Stimulated activated CD4-positive, alpha-beta T cell treated with anti-CD3 and anti-CD28 coated beads, TNF-alpha, amount 100 ng/mL, for 48 hours (primary cell): ENCODE measurements around the gene TANGO2.

Source experiments
- DNase-seq, 3 donors: peaks; one replicate each; pipeline ENCODE4 v3.0.0-alpha.2; 2020; ENCODE audit warnings: low read depth in 3 of 3

TANGO2 gene

DNA sequence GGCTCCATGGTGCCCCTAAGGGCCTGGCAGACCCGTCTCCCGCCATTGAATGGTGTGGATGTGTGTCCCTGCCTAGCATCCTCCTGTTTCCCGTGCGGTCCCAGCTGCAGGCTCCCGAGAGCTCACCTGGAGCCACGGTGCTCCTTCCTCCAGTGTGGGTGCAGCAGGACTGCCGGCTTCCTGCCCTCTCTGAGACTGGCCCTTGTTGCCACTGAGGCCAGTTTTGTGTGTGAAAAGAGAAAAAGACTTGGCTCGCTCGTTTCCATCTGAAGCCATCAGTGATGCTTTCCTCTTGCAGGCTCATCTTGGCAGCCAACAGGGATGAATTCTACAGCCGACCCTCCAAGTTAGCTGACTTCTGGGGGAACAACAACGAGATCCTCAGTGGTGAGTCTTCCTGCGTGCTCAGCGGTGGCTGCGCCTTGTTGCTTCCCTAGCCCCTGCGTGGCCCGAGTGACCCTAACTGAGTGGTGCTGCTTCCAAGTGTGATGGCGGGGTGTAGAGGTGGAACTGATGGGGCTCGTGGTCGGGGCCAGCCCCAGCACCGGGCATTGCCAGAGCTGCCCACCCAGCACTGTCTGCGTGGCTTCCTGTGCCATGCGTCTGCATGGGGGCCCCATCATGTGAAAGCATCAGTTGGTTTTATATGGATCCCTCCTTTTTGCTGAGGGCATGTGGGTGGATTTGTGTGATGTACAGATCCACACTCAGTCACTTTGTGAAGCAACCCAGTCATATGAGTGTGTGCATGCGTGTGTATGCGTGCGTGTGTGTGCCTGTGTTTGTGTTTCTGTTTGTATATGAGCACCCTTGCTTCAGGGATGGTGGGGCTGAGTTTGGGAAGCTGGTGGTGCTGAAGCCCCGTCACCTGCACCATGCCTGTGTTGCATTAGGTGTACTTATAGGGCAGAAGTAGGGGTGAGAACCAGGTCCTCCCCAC lies 22.4 kb downstream of the TANGO2 start:
- no peak for DNase-seq

DNA sequence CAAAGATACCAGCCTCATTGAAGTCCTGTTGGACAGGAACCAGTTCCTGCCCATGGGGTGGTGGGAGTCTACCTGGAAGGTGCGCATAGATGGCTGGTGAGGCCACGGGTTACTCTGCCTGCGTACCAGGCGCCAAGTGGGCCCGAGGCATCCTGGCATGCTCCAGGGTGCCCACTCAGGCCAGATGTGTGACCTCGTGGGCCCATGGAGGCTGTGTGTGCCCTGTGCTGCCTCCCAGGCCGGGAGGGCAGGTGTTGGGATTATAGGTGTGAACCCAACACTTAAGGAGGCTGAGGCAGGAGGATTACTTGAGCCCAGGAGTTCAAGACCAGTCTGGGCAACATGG lies 23.1 kb downstream of the TANGO2 start:
- no peak for DNase-seq

DNA sequence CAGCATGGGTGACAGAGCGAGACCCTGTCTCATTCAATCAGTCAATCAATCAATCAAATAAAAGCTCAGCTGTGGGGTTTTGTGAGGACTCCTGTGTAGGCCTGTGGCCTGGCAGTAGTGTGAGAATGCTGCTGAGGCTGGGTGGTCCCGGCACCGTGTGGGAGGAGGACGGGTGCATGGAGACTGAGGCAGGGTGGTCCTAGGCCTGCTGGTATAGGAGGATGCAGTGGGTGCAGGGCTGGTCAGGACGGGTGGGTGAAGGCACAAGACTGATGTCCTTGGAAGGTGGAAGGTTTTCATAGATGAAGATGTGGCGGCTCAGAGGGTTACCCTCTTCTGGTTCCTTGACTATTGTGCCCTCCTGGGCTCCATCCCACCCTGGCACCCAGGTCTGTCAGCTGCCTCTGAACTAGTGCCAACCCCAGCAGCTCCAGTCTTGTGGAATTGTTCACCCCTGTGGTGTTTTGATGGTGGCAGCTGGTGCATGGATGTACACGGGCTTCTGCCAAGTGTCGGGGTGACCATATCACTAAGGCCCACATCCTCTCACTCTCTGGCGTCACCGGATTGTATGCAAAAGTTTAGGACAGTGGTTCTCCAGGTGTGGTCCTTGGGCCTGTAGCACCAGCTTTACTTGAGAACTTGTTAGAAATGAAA lies 23.7 kb downstream of the TANGO2 start:
- DNase-seq: no peak

DNA sequence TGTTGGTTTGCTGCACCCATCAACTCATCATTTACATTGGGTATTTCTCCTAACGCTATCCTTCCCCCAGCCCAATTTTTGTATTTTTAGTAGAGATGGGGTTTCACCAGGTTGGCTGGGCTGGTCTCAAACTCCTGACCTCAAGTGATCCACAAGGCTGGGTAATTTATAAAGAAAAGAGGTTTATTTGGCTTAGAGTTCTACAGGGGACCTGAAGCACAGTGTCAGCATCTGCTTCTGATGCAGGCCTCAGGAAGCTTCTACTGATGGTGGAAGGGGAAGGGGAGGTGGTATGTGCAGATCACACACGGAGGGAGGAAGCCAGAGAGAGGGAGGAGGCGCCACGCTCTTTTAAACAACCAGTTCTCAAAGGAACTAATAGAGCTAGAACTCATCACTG lies 25.8 kb downstream of the TANGO2 start:
- no peak for DNase-seq

DNA sequence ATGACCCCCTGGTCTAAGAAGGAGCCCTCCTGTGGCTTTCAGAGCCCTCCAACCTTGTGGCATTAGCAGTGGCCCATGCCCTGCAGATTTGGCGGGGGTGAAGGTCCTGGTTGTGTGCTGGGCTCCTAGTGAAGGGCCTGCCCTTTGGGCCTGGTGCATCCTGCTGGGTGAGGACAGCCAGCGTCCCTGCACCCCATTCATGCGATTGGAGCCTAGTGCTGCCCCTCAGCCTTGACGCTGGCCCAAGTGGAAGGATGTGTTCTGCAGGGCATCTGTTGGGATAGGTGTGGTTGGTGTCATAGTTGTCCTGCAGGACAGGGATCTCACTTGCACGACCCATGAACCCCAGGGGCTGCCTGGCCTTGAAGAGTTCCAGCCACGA lies 31.0 kb downstream of the TANGO2 start:
- no peak for DNase-seq

DNA sequence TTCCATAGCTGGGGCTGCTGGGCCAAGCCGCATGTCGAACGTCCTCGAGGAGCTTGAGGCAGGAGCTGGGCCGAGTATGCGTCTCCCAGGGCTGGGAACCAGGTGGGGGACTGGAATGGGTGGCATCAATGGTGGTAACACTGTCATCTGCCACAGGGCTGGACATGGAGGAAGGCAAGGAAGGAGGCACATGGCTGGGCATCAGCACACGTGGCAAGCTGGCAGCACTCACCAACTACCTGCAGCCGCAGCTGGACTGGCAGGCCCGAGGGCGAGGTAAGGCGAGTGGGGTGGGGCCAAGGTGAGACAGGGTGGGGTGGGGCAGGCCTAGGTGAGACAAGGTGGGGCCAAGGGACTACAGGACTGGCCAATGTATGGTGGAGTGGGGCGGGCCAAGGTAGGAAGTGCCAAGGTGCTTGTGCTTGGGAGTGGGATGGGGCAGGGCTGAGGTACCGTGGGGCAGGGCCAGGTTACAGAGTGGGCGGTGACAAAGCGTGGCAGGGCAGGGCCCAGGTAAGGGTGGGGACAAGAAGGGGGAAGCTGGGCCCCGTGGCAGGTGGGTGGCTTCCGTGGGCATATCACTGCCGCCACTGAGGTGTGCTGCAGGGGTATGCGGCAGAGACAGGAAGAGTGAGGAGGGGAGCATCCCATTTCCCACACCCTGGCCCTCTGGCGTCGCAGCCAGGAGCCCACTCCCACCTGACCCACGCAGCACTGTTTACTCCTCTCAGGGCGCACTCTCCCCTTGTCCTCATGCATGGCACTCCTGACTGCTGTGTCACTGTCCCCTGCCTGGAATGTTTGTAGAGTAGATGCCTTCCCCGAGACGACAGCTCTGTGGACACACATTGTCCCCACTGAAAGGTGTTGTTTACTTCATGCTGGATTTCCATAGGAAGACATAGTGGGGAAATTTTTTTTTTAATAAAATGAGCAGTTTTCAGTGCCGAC lies 31.7 kb downstream of the TANGO2 start:
- DNase-seq: no peak

DNA sequence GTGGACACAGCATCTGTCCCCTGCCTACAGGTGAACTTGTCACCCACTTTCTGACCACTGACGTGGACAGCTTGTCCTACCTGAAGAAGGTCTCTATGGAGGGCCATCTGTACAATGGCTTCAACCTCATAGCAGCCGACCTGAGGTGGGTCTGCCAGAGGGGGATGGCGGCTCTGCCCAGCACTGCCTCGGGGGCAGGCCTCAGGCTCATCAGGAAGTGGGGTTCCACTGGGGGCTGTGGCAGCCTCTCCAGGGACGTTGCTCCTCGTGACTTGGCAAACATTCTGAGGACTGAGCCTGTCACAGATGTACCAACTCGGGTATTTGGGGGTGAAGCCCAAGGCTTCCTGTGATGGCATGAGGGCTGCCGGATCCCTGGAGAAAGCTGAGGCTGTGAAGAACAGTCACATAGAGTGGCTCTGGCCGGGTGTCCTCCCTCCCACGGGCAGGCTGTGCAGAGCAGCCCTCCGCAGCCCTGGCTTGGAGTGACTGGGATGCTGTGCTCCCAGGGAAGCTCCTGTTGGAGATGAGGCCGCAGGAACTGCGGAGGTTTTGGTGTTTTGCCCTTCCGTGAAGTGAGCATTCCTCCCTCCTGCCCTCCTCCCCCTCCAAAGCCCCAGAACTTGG lies 32.6 kb downstream of the TANGO2 start:
- no peak for DNase-seq

DNA sequence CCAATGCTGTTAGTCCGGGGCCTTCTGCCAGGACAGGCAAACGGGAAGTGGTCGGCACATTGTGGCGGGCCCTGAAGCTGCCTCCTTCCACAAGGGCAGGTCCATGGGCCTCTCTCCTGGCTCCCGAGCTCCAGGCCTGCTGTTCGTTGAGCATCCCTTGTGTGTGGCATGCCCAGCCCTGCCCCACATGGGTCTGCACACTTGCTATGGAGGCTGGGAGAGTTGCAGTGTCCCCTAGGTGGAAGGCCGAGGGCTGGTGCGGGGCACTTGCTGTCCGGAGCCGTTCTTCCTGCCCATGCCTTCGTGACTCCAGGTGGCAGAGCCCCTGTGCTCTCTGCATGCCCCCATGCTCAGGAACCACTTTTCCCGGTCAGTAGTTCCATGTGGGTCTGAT lies 33.1 kb downstream of the TANGO2 start:
- DNase-seq: no peak

DNA sequence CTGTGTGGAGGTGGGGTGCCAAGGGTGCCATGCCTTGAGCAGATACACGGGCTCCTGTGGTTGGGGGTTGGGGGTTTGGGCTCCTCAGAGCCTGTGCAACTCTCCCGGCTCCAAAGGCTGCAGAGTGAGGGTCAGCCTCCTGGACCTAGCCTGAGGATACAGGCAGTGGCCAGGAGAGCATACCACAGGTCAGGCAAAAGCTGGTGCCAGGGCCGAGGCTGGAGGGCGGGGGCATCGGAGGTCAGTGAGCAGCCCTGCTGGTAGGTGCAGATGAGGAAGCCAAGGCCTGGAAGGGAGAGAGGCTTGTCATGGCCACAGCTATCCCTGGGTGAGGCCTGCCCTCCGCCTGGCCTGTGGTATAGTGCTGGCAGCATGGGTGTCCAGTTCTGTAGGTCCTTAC lies 33.6 kb downstream of the TANGO2 start:
- no peak for DNase-seq

DNA sequence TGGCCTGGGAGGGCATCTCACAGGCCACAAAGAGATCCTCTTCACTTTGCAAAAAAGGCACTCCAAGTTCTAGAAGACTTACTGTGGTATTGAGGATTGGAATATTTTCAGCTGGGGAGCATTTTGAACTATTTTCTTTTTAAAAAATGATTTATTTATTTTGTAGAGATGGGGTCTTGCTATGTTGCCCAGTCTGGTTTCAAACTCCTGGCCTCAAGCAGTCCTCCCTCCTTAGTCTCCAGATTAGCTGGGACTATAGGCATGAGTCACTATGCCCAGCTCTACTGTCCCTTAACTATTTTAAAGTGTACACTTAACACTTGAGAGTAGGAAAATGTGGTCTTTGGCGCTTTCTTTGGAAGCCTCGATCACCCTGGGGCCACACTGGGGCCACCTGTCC lies 34.2 kb downstream of the TANGO2 start:
- no peak for DNase-seq

DNA sequence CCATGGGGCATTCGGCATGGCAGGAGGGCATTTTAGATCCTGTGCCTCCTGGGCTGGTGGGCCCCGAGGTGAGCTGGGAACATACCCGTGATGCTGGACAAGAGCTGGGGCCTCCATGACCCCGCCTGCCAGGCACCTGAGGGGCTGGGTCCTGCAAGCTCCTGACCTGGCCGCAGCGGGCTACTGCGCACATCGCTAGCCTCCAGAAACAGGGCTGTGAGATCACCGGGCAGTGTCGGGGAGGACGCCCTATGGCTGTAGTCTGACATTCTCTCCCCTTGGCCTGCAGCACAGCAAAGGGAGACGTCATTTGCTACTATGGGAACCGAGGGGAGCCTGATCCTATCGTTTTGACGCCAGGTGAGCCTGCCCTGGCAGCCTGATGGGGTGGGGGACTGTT lies 34.7 kb downstream of the TANGO2 start:
- no peak for DNase-seq

DNA sequence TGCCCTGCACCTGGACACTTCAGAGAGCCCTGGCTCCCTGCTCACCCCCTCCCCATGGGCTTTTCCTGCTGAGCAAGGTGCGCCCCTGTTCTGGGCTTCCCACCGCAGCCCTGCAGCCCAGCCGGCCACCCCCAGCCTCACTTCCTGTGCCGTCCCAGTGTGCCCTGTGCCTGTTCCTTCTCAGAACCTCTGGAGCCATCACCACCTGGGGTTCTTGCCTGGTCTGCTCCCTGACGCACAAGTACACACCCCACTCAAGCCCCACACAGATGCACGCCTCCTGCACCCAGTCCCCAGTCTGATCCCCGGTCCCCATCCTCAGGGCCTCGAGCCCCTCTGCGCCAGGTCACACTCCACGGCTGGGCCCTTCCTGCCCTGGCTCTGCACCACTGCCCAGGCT lies 35.3 kb downstream of the TANGO2 start:
- no peak for DNase-seq

DNA sequence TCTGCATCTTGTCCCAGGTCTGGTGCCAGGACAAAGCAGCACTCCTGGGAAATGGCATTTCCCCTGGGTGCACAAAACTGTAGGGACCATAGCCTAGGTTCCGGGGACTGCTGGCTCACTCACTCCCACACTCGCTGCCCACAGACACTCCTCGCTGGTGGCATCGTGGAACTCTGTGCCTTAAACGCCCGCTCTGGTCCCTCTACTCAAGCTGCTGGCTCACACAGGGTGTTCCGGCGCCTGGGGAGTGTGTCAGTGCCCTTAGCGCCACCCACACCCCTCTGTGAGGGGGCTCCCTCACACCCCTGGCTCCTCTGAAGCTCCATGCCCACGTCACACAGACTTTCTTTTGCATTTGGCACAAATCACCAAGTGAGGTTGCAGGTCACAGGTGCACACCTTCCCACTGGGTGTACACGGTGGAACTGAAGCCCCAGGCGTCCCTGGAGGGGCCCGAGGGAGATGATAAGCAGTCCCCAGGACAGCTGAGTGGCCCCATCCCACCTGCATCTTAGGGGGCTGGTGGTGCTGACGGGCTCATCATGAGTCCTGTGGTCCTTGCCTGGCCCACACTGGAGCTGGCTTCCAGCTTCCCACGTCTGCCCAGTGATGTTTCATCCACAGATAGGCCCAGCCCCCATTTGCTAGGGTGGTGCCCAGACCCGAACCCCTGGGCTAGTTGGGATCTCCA lies 35.9 kb downstream of the TANGO2 start:
- no peak for DNase-seq

DNA sequence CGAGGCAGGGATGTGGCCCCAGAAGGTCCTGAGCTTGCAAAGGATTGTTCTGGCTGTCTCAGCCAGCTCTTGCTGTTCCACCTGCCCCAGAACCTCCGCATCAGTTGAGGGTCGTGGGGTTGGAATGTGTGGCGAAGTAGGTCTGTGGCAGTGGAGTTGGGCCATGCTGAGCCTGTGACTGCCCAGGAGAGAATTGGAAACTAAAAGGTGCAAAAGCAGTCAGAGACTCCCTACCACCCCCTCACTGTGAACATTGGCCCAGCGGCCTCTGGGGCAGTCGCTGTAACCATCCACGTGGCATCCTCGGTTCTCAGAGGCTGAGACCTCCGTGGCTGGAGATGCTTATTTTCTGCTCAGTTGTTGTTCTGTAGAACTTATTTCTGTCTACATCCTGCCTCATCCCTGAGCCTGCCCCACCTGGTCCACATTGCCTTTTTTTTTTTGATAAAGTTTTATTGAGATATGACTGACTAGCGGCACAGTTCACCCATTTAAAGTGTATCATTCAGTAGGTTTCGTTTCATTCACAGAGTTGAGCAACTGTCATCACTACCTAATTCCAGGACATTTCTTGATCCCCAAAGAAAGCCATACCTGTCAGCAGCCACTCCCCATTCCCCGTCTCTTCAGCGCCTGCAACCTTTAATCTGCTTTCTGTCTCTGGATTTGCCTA lies 36.8 kb downstream of the TANGO2 start:
- DNase-seq: no peak

DNA sequence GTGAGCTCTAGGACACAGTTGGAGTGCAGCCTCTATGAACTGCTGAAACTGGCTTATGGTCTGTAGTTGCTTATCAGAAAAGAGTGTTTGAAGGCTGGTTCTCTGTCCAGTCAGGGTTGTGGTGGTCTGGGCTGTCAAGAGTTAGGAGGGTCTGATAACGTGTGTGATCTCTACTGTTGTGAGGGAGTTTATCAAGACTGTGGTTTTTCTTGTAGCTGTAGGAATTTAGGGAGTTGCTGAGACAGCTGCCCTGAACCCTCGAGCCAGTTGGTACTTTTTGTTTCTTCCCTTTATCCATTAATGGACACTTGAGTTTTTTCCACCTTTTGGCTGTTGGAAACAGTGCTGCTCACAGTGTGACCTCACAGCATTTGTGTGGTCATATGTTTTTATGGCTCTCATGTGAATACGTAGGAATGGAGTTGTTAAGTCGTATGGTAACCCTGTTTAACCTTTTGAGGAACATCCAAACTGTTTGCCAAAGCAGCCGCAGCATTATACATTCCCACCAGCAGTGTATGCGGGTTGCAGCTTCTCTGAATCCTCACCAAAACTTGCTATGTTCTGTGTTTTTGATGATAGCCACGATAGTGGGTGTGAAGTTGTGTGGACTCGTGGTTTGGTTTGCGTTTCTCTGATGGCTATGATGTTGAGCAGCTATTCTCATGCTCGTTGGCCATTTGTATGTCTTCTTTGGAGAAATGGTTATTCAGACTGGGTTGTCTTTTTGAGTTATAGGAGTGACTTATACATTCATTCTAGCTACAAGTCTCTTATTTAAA lies 38.3 kb downstream of the TANGO2 start:
- no peak for DNase-seq

DNA sequence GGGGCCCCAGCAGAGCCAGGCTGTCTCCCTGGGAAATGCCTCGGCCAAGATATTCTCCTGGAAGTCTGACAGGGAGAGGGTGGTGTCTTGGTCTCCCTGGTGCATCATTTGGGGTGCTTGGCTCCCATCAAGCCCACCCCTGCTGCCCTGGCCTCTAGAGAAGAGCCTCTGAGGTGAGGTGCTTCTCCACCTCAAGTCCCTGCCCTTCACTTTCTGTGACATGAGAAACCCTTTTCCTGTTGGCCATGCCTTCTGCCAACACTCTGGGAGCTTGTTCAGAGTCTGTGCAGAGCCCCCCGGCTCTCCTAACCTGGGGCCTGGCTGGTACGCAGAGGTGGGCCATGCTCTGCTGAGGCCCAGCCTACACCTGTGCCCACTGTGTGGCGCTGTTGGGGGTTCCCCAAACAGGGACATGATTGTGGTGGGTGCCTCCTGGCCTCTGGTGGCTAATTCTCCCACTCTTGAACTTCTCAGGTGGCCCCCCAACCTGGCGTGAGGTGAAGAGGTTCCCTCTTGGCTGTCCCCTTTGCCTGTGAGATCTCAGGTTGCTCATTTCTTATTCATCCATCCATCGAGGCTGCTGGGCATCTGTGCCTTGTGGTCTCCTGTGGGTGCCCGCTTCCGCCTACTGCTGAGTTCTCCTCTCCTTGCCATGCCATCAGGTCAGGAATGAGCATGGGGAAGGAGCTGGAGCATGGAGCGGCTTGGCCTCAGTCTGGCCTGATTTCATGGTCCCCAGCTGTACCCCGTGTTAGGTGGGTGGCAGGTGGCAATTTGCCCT lies 40.0 kb downstream of the TANGO2 start:
- DNase-seq: no peak

DNA sequence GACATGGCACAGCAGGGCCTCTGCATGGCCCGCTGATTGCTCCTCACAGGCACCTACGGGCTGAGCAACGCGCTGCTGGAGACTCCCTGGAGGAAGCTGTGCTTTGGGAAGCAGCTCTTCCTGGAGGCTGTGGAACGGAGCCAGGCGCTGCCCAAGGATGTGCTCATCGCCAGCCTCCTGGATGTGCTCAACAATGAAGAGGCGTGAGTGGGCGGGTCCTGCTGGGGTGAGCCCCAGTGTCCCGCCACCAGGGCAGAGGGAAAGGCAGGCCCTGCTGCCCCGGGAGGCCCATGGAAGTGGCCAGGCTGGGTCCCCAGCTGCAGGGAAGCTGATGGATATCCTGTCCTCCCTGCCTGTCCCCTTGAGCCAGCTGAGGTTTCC lies 40.6 kb downstream of the TANGO2 start:
- no peak for DNase-seq

DNA sequence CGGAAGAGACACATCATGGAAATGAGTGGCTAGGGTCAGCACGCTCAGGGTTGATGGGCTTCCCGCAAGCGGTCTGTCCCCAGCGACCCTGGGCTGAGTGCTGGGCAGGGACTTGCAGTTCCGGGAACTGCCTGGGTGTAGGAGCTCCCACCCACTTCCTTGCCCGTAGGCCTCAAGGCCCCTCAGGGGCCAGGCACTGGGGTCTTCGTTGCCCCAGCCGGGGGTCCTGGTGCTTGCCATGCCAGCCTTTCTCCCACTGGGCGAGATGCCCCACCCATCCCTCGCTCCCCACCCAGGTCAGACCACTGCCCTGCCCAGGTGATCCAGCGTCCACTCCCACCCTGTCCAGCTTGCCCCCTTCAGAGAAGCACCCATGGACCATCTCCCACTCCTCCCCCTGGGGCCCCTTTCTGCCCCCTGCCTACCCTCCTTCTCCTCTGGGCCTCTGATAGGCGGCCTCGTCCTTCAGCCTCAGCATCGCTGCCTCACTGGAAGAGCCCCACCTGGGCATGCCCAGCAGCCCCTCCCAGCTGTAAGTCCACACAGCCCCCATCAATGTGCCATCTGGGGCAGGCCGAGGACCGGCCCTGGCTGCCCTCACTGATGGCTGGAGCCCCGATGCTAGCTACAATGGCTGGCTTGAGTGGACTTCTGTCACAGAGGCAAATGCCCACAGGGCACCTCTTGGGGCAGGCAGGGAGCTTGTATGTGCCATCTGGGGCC lies 41.3 kb downstream of the TANGO2 start:
- no peak for DNase-seq

DNA sequence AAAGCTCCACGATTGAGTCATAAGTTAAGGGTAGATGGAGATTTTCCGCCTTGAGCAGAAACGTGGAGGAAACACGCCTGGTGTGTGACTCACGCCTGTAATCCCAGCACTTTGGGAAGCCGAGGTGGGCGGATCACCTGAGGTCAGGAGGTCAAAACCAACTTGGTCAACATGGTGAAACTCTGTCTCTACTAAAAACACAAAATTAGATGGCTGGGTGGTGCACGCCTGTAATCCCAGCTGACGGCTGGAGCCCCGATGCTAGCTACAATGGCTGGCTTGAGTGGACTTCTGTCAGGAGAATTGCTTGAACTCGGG lies 41.8 kb downstream of the TANGO2 start:
- no peak for DNase-seq
